SU-DHL-6 (cell line): ENCODE data around the gene IGF2.

Source experiments
- EZH2phosphoT487 ChIP-seq: fragments of 200-600 bp; sonication (generic), shearing (Covaris generic); conservative IDR thresholded peaks from 2 replicates; pipeline ENCODE4 v1.6.1; 2018; ENCODE audit warnings: mild to moderate bottlenecking, antibody characterized with exemption, low read length, moderate library complexity, mixed read lengths
- TF ChIP-seq, protein P1 (sequence below): fragments of 200-600 bp; sonication (generic); IDR thresholded peaks from one replicate; pipeline ENCODE4 v1.5.1; 2017; ENCODE audit warnings: antibody characterized with exemption, mild to moderate bottlenecking, low read length, moderate library complexity; ENCODE audit not compliant: insufficient read depth, poor library complexity, severe bottlenecking

DNA sequence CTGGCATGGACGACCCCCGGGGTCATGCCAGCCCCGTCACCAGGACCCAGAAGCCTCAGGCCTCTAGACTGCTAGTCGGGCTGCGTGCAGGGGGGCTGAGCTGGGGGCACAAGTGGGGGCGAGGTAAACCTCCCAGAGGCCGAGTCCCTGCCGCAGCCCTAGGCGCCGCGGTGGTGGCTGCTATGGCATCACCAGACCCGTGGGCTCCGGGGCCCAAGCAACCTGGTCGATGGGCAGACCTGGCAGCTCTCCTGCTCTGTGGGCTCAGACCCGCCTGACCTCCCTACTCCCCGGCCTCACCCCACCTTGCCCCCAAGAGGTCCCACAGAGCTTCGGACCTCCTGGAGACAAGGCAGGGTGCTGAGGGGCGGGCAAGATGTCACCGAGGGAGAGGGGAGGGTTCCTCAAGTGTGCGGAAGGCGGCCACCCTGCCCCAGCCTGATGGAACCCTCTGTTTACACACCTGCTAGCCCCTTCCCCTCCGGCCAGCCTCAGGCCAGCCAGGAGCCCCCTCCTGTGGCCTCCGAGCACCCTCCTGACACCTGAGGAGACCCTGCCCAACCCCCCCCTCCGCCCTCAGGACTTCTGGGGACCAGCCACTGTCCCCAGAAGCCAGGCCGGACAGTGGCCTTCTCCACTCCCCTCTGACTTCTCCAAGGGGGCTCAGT lies 9.4 kb downstream of the IGF2 start:
- TF ChIP-seq, protein P1, sequence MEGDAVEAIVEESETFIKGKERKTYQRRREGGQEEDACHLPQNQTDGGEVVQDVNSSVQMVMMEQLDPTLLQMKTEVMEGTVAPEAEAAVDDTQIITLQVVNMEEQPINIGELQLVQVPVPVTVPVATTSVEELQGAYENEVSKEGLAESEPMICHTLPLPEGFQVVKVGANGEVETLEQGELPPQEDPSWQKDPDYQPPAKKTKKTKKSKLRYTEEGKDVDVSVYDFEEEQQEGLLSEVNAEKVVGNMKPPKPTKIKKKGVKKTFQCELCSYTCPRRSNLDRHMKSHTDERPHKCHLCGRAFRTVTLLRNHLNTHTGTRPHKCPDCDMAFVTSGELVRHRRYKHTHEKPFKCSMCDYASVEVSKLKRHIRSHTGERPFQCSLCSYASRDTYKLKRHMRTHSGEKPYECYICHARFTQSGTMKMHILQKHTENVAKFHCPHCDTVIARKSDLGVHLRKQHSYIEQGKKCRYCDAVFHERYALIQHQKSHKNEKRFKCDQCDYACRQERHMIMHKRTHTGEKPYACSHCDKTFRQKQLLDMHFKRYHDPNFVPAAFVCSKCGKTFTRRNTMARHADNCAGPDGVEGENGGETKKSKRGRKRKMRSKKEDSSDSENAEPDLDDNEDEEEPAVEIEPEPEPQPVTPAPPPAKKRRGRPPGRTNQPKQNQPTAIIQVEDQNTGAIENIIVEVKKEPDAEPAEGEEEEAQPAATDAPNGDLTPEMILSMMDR: no peak
- no peak for TF ChIP-seq EZH2phosphoT487
